Measurements from ENCODE around the gene MYO1G. TPM values are rescaled to one million over a fixed set of nuclear protein-coding genes. Genes with fewer than 3 reads are reported as not detected.

Gene MYO1G
- total RNA-seq, 1 donor from 2014 or later: 1.6 TPM

GRCh38 chr7:44974549-44974948, 4.3 kb downstream of the MYO1G start:
- Histone ChIP-seq H3K27ac (ENCODE audit: low read depth, low read length) (no peak overlapping the region), H3K9me3 (ENCODE audit: control insufficient read depth in 3 of 3, low read length in 3 of 3) (no peaks in the 10 kb centered on the region), H3K4me1 (ENCODE audit: control insufficient read depth in 3 of 3, insufficient read depth in 3 of 3, low read length in 3 of 3) (peaks cover 3 to 6% (median 4%) of the 10 kb centered on the region in 3 donors), H3K36me3 (ENCODE audit: control insufficient read depth in 3 of 3, insufficient read depth in 3 of 3, low read length in 3 of 3) (peaks cover 0 to 1% (median 0%) of the 10 kb centered on the region in 3 donors), H3K27me3 (ENCODE audit: control insufficient read depth in 3 of 3, insufficient read depth in 3 of 3, low read length in 3 of 3) (no peaks in the 10 kb centered on the region), H3K9ac (ENCODE audit: low read depth in 1 of 3, low read length in 3 of 3) (no peak overlapping the region), H3K4me3 (ENCODE audit: low read length in 3 of 3) (no peak overlapping the region)

GRCh38 chr7:44973610-44974401, 5.0 kb downstream of the MYO1G start:
- Histone ChIP-seq H3K9me3 (ENCODE audit: control insufficient read depth in 3 of 3, low read length in 3 of 3) (no peaks in the 10 kb centered on the region), H3K4me3 (ENCODE audit: low read length in 3 of 3) (no peak overlapping the region), H3K4me1 (ENCODE audit: control insufficient read depth in 3 of 3, insufficient read depth in 3 of 3, low read length in 3 of 3) (peaks cover 0 to 4% (median 3%) of the 10 kb centered on the region in 3 donors), H3K36me3 (ENCODE audit: control insufficient read depth in 3 of 3, insufficient read depth in 3 of 3, low read length in 3 of 3) (no peaks in the 10 kb centered on the region), H3K27ac (ENCODE audit: low read depth, low read length) (no peak overlapping the region), H3K27me3 (ENCODE audit: control insufficient read depth in 3 of 3, insufficient read depth in 3 of 3, low read length in 3 of 3) (no peaks in the 10 kb centered on the region), H3K9ac (ENCODE audit: low read depth in 1 of 3, low read length in 3 of 3) (peak overlapping the region in 1 of 3 donors; percentile 25)

DNA sequence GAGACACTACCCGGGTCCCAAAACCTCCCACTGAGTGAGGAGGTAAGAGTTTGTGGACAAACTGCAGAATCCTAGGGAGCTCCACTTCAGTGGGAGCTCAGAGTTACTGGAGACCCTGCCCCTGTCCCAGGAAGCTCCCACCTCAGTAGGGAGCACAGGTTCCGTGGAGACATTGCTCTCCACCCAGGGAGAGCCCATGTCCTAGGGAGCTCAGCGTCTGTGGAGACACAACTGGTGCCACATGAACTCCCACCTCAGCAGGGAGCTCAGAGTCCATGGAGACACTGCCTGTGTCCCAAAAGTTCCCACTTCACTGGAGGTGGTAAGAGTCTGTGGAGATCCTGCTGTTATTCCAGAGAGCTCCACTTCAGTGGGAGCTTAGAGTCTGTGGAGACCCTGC, 6.3 kb downstream of the MYO1G start:
- Histone ChIP-seq H3K9me3 (ENCODE audit: control insufficient read depth in 3 of 3, low read length in 3 of 3) (no peaks in the 10 kb centered on the region), H3K9ac (ENCODE audit: low read depth in 1 of 3, low read length in 3 of 3) (no peak overlapping the region), H3K27ac (ENCODE audit: low read depth, low read length) (no peak overlapping the region), H3K4me3 (ENCODE audit: low read length in 3 of 3) (no peak overlapping the region), H3K4me1 (ENCODE audit: control insufficient read depth in 3 of 3, insufficient read depth in 3 of 3, low read length in 3 of 3) (peaks cover 0 to 4% (median 3%) of the 10 kb centered on the region in 3 donors), H3K27me3 (ENCODE audit: control insufficient read depth in 3 of 3, insufficient read depth in 3 of 3, low read length in 3 of 3) (no peaks in the 10 kb centered on the region), H3K36me3 (ENCODE audit: control insufficient read depth in 3 of 3, insufficient read depth in 3 of 3, low read length in 3 of 3) (no peaks in the 10 kb centered on the region)

- no peak overlapping the region for H3K4me3 ChIP-seq (ENCODE audit: low read length in 3 of 3)
These were observed 6.8 kb downstream of the MYO1G start for GRCh38 chr7:44971902-44972441.

GRCh38 chr7:44971188-44971901, 7.5 kb downstream of the MYO1G start:
- Histone ChIP-seq H3K36me3 (ENCODE audit: control insufficient read depth in 3 of 3, insufficient read depth in 3 of 3, low read length in 3 of 3) (no peaks in the 10 kb centered on the region), H3K9me3 (ENCODE audit: control insufficient read depth in 3 of 3, low read length in 3 of 3) (no peaks in the 10 kb centered on the region), H3K4me3 (ENCODE audit: low read length in 3 of 3) (no peak overlapping the region), H3K4me1 (ENCODE audit: control insufficient read depth in 3 of 3, insufficient read depth in 3 of 3, low read length in 3 of 3) (peaks cover 0 to 3% (median 0%) of the 10 kb centered on the region in 3 donors), H3K9ac (ENCODE audit: low read depth in 1 of 3, low read length in 3 of 3) (no peak overlapping the region), H3K27ac (ENCODE audit: low read depth, low read length) (no peak overlapping the region), H3K27me3 (ENCODE audit: control insufficient read depth in 3 of 3, insufficient read depth in 3 of 3, low read length in 3 of 3) (no peaks in the 10 kb centered on the region)

More at GRCh38 chr7:44971902-44972441, 6.8 kb downstream of the MYO1G start:
- H3K9me3 ChIP-seq (ENCODE audit: control insufficient read depth in 3 of 3, low read length in 3 of 3): no peaks in the 10 kb centered on the region
- peaks cover 0 to 3% (median under 1%) of the 10 kb centered on the region in 3 donors for H3K4me1 ChIP-seq (ENCODE audit: control insufficient read depth in 3 of 3, insufficient read depth in 3 of 3, low read length in 3 of 3)
- no peak overlapping the region for H3K9ac ChIP-seq (ENCODE audit: low read depth in 1 of 3, low read length in 3 of 3)
- H3K36me3 ChIP-seq (ENCODE audit: control insufficient read depth in 3 of 3, insufficient read depth in 3 of 3, low read length in 3 of 3): no peaks in the 10 kb centered on the region
- H3K27ac ChIP-seq (ENCODE audit: low read depth, low read length): no peak overlapping the region
- no peaks in the 10 kb centered on the region for H3K27me3 ChIP-seq (ENCODE audit: control insufficient read depth in 3 of 3, insufficient read depth in 3 of 3, low read length in 3 of 3)

DNA sequence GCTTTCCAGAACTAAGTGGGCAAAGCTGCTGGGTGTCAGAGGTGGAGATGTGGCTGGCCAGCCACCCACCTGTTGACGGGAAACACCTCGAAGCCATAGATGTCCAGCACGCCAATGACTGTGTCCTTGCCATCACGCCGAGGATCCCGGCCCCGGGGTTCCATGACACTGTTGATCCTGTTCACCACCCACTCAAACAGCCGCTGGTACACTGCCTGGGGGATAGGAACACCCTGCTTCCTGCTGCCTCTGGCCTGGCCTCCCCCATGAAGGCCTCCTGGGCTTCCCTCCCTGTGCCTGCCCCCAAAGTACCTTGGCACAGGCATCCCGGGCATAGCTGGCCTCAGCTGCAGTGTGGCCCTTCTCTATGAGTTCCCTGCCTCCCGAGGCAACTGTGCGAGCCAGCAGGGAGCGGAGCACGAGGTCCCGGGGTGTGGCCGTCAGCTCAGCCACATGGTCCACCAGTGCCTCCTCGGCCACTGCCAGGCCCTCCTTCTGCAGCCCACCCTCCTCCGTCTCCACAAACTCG, 8.2 kb downstream of the MYO1G start:
- Histone ChIP-seq H3K36me3 (ENCODE audit: control insufficient read depth in 3 of 3, insufficient read depth in 3 of 3, low read length in 3 of 3) (no peaks in the 10 kb centered on the region), H3K27me3 (ENCODE audit: control insufficient read depth in 3 of 3, insufficient read depth in 3 of 3, low read length in 3 of 3) (no peaks in the 10 kb centered on the region), H3K4me3 (ENCODE audit: low read length in 3 of 3) (no peak overlapping the region), H3K9me3 (ENCODE audit: control insufficient read depth in 3 of 3, low read length in 3 of 3) (no peaks in the 10 kb centered on the region), H3K27ac (ENCODE audit: low read depth, low read length) (no peak overlapping the region), H3K9ac (ENCODE audit: low read depth in 1 of 3, low read length in 3 of 3) (no peak overlapping the region), H3K4me1 (ENCODE audit: control insufficient read depth in 3 of 3, insufficient read depth in 3 of 3, low read length in 3 of 3) (peaks cover 0 to 3% (median 0%) of the 10 kb centered on the region in 3 donors)

DNA sequence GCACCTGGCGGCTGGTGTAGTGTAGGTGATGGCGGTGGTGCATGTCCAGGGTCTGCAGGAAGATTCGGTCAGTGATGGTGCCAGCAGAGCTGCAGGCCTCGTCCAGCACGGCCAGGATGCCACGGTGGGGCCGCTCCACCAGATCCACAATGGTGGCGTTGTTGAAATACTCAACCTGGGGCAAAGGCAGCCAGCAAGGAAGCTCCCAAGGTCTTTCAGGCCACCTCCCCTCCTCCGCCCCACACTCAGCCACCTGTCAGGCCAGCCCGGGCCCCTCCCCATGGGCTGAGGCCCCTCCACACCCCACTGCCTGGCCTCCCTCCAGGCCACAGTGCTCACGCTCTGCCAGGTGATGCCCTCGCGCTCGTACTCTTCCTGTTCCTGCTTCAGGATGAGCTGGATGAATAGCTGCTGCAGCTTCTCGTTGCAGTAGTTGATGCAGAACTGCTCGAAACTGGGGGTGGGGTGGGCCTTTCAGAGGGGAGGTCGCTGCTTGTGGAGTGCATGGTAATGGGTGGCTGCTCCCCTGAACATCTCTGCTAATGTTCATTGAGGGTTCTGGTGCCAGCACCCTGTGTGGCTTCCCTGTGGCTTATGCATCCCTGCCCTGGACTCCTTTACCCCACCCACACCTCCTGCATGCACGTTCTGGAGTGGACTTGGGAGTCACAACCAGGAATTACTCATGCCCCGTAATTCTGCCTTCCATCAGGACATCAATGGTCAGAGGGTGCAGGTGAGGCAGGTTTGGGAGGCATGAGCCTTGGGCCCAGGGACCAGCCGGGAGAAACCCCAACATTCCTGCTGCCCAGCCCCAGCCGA, 8.9 kb downstream of the MYO1G start:
- no peak overlapping the region for H3K27ac ChIP-seq (ENCODE audit: low read depth, low read length)
- H3K9ac ChIP-seq (ENCODE audit: low read depth in 1 of 3, low read length in 3 of 3): no peak overlapping the region
- no peaks in the 10 kb centered on the region for H3K36me3 ChIP-seq (ENCODE audit: control insufficient read depth in 3 of 3, insufficient read depth in 3 of 3, low read length in 3 of 3)
- H3K9me3 ChIP-seq (ENCODE audit: control insufficient read depth in 3 of 3, low read length in 3 of 3): no peaks in the 10 kb centered on the region
- no peaks in the 10 kb centered on the region for H3K27me3 ChIP-seq (ENCODE audit: control insufficient read depth in 3 of 3, insufficient read depth in 3 of 3, low read length in 3 of 3)
- no peak overlapping the region for H3K4me3 ChIP-seq (ENCODE audit: low read length in 3 of 3)
- H3K4me1 ChIP-seq (ENCODE audit: control insufficient read depth in 3 of 3, insufficient read depth in 3 of 3, low read length in 3 of 3): peaks cover 0 to 3% (median 0%) of the 10 kb centered on the region in 3 donors

DNA sequence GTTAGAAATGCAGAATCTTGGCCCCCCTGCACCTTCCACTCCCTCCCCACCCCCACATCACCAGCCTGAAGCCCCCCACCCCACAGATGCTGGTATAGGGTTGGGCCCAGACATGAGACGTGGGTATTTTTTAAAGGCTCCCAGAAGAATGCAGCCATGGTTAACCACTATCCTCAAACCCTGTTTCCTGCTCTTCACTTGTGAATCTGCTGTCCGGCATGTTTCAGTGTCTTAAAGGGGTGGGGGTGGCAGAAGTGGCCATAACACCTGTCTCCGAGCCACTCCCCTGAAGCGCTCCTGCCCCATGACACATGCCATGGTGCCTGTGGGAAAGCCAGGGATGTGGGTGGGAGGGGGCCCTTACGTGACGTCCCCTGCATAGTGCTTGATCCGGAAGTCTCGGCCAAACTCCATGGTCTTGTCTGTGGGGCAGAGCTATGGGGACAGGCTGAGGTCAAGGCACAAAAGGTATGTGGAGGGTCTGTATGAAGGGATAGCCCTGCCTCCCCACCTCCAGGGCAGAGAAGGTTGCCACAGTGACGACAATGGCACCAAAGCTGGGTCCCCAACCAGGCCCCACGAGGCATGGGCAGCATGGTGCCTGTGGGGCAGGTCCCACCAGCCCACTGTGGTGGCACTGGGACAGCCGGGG, 9.6 kb downstream of the MYO1G start:
- H3K27ac ChIP-seq (ENCODE audit: low read depth, low read length): no peak overlapping the region
- H3K36me3 ChIP-seq (ENCODE audit: control insufficient read depth in 3 of 3, insufficient read depth in 3 of 3, low read length in 3 of 3): no peaks in the 10 kb centered on the region
- no peak overlapping the region for H3K9ac ChIP-seq (ENCODE audit: low read depth in 1 of 3, low read length in 3 of 3)
- H3K27me3 ChIP-seq (ENCODE audit: control insufficient read depth in 3 of 3, insufficient read depth in 3 of 3, low read length in 3 of 3): no peaks in the 10 kb centered on the region
- peaks cover 0 to 3% (median 0%) of the 10 kb centered on the region in 3 donors for H3K4me1 ChIP-seq (ENCODE audit: control insufficient read depth in 3 of 3, insufficient read depth in 3 of 3, low read length in 3 of 3)
- no peaks in the 10 kb centered on the region for H3K9me3 ChIP-seq (ENCODE audit: control insufficient read depth in 3 of 3, low read length in 3 of 3)
- no peak overlapping the region for H3K4me3 ChIP-seq (ENCODE audit: low read length in 3 of 3)

Measured in skeletal muscle tissue (tissue), 4 donors.